MG63 (cell line): ENCODE data around the gene PLCB2. TPM values are rescaled to one million over a fixed set of nuclear protein-coding genes. Genes with fewer than 3 reads are reported as not detected.
A peak's percentile ranks its signal among the peaks of the same experiment; 100 is the strongest.

Source experiments
- DNase-seq: peaks from one replicate; pipeline ENCODE4 v3.0.0-alpha.2; 2020
- H3K27me3 ChIP-seq: fragments of 250-450 bp; sonication (Bioruptor Pico); 2 replicates; pipeline ENCODE4 v1.5.1; 2020; ENCODE audit warnings: mild to moderate bottlenecking, moderate library complexity
- H3K36me3 ChIP-seq: fragments of 250-450 bp; sonication (Bioruptor Pico); 2 replicates; pipeline ENCODE4 v1.5.1; 2020; ENCODE audit warnings: mild to moderate bottlenecking, moderate library complexity
- H3K4me3 ChIP-seq: fragments of 250-450 bp; sonication (Bioruptor Pico); 2 replicates; pipeline ENCODE4 v1.5.1; 2020; ENCODE audit warnings: mild to moderate bottlenecking, moderate library complexity
- H3K9me3 ChIP-seq: fragments of 250-450 bp; sonication (Bioruptor Pico); 2 replicates; pipeline ENCODE4 v1.5.1; 2020; ENCODE audit warnings: mild to moderate bottlenecking, moderate library complexity
- total RNA-seq: library from RNA; depleted of rRNA; stranded (reverse); fragments of >200 nt; shearing (Covaris generic); gene quantifications from 2 replicates; pipeline ENCODE4 v1.2.3, GENCODE V29; 2014; ENCODE audit warnings: low replicate concordance

The PLCB2 gene
- total RNA-seq, 1 experiment from 2014 or later: not detected

- Histone ChIP-seq H3K36me3 (no peaks in the 10 kb centered on the region), H3K27me3 (no peaks in the 10 kb centered on the region), H3K4me3 (no peak overlapping the region), H3K9me3 (no peaks in the 10 kb centered on the region; the same call in 1 of the 2 replicates)
- DNase-seq: no peak
Measured at GRCh38 chr15:40301467-40302179, 6.1 kb downstream of the PLCB2 start.

- H3K9me3 ChIP-seq: no peaks in the 10 kb centered on the region; the same call in 1 of the 2 replicates
- H3K4me3 ChIP-seq: no peak overlapping the region
- H3K36me3 ChIP-seq: no peaks in the 10 kb centered on the region
- no peak for DNase-seq
- no peaks in the 10 kb centered on the region for H3K27me3 ChIP-seq
Measured at GRCh38 chr15:40300771-40301170, 7.0 kb downstream of the PLCB2 start.

GRCh38 chr15:40300367-40300766, 7.4 kb downstream of the PLCB2 start:
- no peaks in the 10 kb centered on the region for H3K27me3 ChIP-seq
- no peak overlapping the region for H3K4me3 ChIP-seq
- no peak for DNase-seq
- H3K9me3 ChIP-seq: no peaks in the 10 kb centered on the region; the same call in 1 of the 2 replicates
- no peaks in the 10 kb centered on the region for H3K36me3 ChIP-seq

- H3K9me3 ChIP-seq: no peaks in the 10 kb centered on the region; the same call in 1 of the 2 replicates
- no peak for DNase-seq
- H3K4me3 ChIP-seq: no peak overlapping the region
- no peaks in the 10 kb centered on the region for H3K27me3 ChIP-seq
- no peaks in the 10 kb centered on the region for H3K36me3 ChIP-seq
Measured at GRCh38 chr15:40298216-40298935, 9.4 kb downstream of the PLCB2 start.

- Histone ChIP-seq H3K27me3 (no peaks in the 10 kb centered on the region), H3K4me3 (no peak overlapping the region), H3K9me3 (no peaks in the 10 kb centered on the region; the same call in 1 of the 2 replicates), H3K36me3 (no peaks in the 10 kb centered on the region)
- no peak for DNase-seq
Measured at GRCh38 chr15:40297356-40297755, 10.4 kb downstream of the PLCB2 start.

DNA sequence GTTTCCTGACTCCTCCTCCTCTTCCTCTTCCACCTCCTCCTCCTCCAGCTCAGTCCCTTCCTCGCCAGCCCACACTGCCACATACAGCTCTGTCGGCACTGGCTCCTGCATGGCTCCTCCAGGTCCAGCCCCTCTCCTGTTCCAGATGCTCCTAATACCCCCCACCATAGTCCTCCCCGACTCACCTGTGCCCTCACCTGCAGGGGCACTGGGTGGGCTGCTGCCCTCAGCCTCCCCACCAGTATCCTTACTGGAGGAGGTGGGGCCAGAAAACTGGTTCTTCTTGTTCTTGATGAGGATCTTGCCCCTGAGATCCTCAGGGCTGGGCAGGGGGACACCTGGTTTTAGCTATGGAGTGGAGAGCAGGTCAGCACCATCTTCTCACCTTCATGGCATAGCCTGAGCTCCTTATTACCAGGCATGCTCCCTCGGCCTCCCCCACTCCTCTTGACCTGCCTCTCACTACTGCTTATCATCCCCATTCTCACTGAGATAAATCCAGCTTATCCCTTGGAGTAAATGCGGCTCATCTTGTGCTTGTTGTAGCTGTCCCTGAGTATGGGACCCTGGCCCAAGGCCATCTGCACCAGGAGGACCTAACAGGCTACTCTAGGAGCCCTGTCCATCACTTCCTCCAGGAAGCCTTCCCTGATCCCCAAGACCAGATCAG, 11.0 kb downstream of the PLCB2 start:
- no peaks in the 10 kb centered on the region; the same call in 1 of the 2 replicates for H3K9me3 ChIP-seq
- no peaks in the 10 kb centered on the region for H3K27me3 ChIP-seq
- H3K4me3 ChIP-seq: no peak overlapping the region
- DNase-seq: no peak
- no peaks in the 10 kb centered on the region for H3K36me3 ChIP-seq

DNA sequence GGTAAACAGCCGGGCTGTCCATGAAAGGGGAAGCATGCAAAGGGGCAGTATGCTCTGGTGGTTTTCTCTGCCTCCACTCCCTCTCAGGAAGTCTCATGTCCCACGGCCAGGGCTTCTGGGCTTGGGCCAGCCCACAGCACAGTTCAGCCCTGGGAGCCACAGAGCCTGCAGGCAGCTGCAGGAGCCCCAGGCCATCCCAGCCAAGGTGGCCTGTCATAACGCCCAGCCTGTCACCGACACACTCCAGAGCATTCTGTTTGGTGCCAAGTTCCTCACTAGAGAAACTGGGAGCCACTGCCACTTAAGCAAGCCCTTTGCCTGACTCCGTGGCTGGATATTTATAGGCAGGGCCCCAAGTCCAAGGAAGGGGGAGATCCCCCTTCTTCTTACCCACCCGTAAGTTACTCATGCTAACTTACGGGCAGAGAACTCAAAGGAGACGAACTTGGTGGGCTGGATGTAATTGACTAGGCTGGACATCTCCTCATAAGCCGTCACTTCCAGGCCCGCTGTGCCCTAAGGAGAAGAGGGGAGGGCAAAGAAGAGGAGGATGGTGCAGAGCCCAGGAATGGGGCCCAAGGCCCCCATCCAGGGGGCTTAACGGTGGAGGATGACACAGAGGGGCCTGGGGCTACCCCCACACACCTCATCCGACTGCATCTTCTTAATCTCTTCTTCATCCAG, 11.7 kb downstream of the PLCB2 start:
- no peak for DNase-seq
- Histone ChIP-seq H3K9me3 (no peaks in the 10 kb centered on the region; the same call in 1 of the 2 replicates), H3K27me3 (no peaks in the 10 kb centered on the region), H3K4me3 (no peak overlapping the region), H3K36me3 (no peaks in the 10 kb centered on the region)

DNA sequence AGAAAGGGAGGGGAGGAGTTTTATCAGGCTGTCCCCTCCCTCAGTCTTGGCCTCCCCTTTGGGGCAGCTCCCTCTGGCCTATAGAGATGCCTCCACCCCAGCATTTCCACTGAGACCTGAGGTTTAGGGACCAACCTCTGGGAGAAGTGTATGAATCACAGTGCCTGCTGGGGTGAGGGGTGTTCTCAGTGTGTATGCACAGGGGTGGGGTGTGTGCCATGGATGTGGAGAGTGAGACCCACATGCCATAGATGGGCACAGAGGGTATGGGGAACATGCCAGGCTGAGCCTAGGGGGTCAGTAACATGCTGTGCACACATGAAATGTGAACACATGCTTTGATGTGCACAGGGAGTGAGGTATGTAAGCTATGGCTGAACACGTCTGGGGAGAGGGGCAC, 12.4 kb downstream of the PLCB2 start:
- Histone ChIP-seq H3K36me3 (no peaks in the 10 kb centered on the region), H3K27me3 (no peaks in the 10 kb centered on the region), H3K9me3 (no peaks in the 10 kb centered on the region; the same call in 1 of the 2 replicates), H3K4me3 (no peak overlapping the region)
- DNase-seq: no peak

DNA sequence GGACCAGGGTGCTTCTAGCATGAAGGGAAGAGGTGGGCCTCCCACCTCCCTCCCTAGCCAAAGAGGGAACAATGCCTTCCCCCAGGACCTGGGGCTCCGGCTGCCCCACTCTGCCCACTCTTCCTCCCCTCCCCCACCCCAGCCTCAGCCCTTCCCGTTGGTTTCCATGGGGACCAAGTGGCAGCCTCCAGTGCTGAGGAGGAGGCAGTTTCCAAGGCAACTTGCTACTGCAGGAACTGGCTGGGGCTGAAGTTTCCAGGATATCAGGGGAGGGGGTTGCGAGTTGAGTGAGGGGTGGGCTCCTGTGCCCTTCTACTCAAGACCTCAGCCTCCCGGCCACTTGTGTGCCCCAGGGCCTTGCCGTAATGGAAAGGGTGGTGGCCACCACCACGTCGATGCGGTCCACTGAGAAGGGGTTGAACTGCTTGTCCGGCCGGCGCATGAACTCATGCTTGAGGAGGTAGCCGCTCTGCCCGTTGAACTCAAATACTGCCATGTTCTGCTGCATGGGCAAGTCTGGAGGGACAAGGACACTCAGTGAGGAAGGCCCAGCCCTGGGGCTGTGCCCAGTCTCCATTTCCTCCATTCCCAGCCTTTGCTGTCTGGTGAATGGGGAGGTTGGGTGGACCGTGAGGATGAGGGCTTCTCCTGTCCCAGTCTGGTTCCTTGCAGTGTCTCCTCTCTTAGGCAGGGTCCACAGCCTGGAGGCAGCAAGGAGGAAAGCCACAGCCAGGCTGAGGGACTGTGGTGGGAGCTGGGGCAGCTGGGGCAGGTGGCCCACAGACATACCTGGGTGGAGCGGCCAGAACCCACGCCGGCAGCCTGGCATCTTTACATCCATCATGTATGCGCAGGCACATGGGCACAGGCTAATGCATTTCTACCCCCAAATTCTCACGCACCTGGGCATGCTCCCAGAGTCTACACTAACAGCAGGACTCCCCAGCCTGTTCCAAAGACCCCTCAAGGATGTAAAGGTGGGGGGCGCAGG, 13.5 kb downstream of the PLCB2 start:
- H3K27me3 ChIP-seq: no peaks in the 10 kb centered on the region
- H3K4me3 ChIP-seq: no peak overlapping the region
- DNase-seq: no peak
- no peaks in the 10 kb centered on the region for H3K36me3 ChIP-seq
- no peaks in the 10 kb centered on the region for H3K9me3 ChIP-seq

GRCh38 chr15:40293006-40293405, 14.7 kb downstream of the PLCB2 start:
- Histone ChIP-seq H3K27me3 (no peaks in the 10 kb centered on the region), H3K36me3 (no peaks in the 10 kb centered on the region), H3K9me3 (no peaks in the 10 kb centered on the region), H3K4me3 (no peak overlapping the region)
- DNase-seq: no peak

DNA sequence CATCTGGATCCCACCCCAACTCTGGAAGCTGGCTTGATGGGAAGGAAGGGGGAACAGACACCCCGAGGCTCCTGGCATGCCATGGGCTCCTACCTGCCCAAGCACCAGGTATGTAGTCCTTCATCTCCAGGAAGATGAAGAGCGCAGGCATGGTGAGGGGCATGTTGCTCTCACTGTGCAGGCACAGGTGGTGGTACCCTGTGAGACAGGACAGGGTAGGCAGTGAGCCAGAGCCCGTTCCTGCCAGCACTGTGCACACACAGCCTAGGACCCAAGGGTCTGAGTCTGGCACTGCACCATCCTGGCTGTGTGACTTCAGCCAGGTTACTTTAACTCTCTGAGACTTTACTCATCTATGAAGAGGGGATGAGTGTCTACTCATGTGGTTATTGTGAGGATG, 15.5 kb downstream of the PLCB2 start:
- no peak overlapping the region for H3K4me3 ChIP-seq
- no peaks in the 10 kb centered on the region for H3K9me3 ChIP-seq
- no peaks in the 10 kb centered on the region for H3K27me3 ChIP-seq
- no peaks in the 10 kb centered on the region for H3K36me3 ChIP-seq
- DNase-seq: no peak

- peak; percentile 16 for DNase-seq
- H3K9me3 ChIP-seq: no peaks in the 10 kb centered on the region
- no peaks in the 10 kb centered on the region for H3K36me3 ChIP-seq
- H3K27me3 ChIP-seq: no peaks in the 10 kb centered on the region
- no peak overlapping the region for H3K4me3 ChIP-seq
Measured at GRCh38 chr15:40290918-40291574, 16.7 kb downstream of the PLCB2 start.

- no peaks in the 10 kb centered on the region for H3K36me3 ChIP-seq
- no peaks in the 10 kb centered on the region for H3K9me3 ChIP-seq
- no peak overlapping the region for H3K4me3 ChIP-seq
- DNase-seq: no peak
- no peaks in the 10 kb centered on the region for H3K27me3 ChIP-seq
Measured at GRCh38 chr15:40290545-40290917, 17.2 kb downstream of the PLCB2 start.

DNA sequence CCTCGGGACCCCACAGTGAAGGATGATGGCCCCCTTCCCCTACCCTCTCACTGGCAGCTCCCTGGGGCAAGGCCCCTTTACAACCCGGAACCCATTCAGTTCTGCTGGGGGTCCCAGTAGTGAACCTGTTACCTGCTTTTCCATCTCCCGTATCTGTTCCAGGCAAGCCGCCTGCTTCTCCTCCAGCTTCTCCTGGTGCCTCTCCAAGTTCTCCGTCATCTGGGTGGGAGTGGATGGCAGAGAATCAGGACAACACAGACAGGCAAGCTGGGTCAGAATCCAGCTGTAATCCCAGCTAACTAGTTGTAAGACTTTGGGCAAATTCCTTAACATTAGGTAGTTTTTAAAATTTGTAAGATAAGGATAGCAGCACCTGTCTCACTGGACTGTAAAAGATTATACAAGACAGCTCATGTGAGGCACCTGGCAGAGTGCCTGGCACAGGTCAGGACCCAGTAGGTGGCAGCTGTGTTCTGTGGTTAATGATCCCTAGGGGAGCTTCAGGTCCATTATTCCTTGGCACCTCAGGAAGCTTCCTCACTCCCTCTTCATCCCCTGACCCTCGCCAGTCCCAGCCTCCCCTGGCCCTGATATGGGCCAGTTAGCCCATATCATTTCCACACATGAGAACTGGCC, 18.5 kb downstream of the PLCB2 start:
- Histone ChIP-seq H3K4me3 (no peak overlapping the region), H3K9me3 (no peaks in the 10 kb centered on the region), H3K36me3 (no peaks in the 10 kb centered on the region), H3K27me3 (no peaks in the 10 kb centered on the region)
- DNase-seq: no peak

DNA sequence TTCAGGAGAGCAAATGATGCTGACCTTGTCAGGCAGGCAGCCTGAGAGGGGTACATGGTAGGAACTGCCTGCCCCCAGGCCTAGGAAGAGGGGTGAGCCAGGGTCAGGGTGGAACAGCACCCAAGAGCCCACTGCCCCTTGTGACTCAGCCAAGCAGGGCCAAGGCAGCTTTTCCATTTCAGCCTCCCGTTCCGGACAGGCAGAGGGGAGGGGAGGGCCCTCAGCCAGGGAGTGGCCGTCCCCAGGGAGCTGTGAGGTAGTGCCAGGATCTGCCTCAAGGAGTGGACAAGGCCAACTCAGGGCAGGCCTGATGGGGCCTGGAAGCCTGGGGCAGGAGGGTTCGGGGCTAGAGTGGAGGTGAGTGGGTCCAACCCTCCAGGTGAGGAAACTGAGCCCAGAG, 19.8 kb downstream of the PLCB2 start:
- H3K9me3 ChIP-seq: no peaks in the 10 kb centered on the region
- no peaks in the 10 kb centered on the region for H3K36me3 ChIP-seq
- DNase-seq: no peak
- no peak overlapping the region for H3K4me3 ChIP-seq
- H3K27me3 ChIP-seq: no peaks in the 10 kb centered on the region
